KMS-11 (cell line): ENCODE data around the gene MAP3K21.
A peak's percentile ranks its signal among the peaks of the same experiment; 100 is the strongest.

Source experiments
- H2AFZ ChIP-seq: fragments of 200-600 bp; sonication (generic); 2 replicates; pipeline ENCODE4 v1.6.1; 2016; ENCODE audit warnings: antibody characterized with exemption, mixed run types, low read depth
- H3K27ac ChIP-seq: fragments of 200-600 bp; sonication (generic); 2 replicates; pipeline ENCODE4 v1.6.1; 2016; ENCODE audit warnings: mild to moderate bottlenecking, mixed run types
- H3K27me3 ChIP-seq: fragments of 200-600 bp; sonication (generic); 2 replicates; pipeline ENCODE4 v1.6.1; 2017; ENCODE audit warnings: mild to moderate bottlenecking, low read depth, mixed run types, moderate library complexity; ENCODE audit not compliant: insufficient read depth
- H3K36me3 ChIP-seq: fragments of 200-600 bp; sonication (generic); 2 replicates; pipeline ENCODE4 v1.6.1; 2017; ENCODE audit warnings: mild to moderate bottlenecking, mixed run types; ENCODE audit not compliant: insufficient read depth
- H3K4me1 ChIP-seq: fragments of 200-600 bp; sonication (generic); 2 replicates; pipeline ENCODE4 v1.6.1; 2016; ENCODE audit warnings: mild to moderate bottlenecking, low read depth, mixed run types; ENCODE audit not compliant: poor library complexity, severe bottlenecking
- H3K4me2 ChIP-seq: fragments of 200-600 bp; sonication (generic); 2 replicates; pipeline ENCODE4 v1.7.0; 2016; ENCODE audit warnings: mild to moderate bottlenecking, mixed run types
- H3K4me3 ChIP-seq: fragments of 200-600 bp; sonication (generic); IDR thresholded peaks from 2 replicates; pipeline ENCODE4 v1.6.1; 2017; ENCODE audit warnings: low read depth, low read length, mixed read lengths; ENCODE audit not compliant: insufficient read depth
- H3K79me2 ChIP-seq: fragments of 200-600 bp; sonication (generic); 2 replicates; pipeline ENCODE4 v1.6.1; 2016; ENCODE audit warnings: low read depth, mixed run types; ENCODE audit not compliant: insufficient read depth
- H3K9ac ChIP-seq: fragments of 200-600 bp; sonication (generic); 2 replicates; pipeline ENCODE4 v1.6.1; 2016; ENCODE audit warnings: mild to moderate bottlenecking, mixed run types
- H4K20me1 ChIP-seq: fragments of 200-600 bp; sonication (generic); 2 replicates; pipeline ENCODE4 v1.6.1; 2016; ENCODE audit warnings: mild to moderate bottlenecking, mixed run types; ENCODE audit not compliant: insufficient read depth
- TF ChIP-seq, protein P1 (sequence below): fragments of 200-600 bp; sonication (generic); conservative IDR thresholded peaks from 2 replicates; pipeline ENCODE4 v1.6.1; 2017; ENCODE audit warnings: low read depth, mild to moderate bottlenecking, antibody characterized with exemption, low read length, moderate library complexity, mixed read lengths

Gene MAP3K21

DNA sequence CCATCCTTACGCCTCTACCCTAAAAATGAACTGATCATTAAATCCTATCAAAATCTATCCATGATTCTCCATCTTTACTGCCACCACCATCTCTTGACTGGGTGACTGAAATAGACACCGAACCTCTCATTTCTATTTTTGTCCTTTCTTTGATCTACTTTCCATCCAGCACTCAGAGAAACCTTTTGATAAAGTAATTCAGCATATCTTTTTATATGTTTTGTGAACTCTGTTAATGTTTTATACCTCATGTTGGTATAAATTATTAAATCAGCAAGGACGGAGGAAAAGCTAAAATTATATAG is 45.0 kb upstream of the MAP3K21 start:
- H3K4me3 ChIP-seq = no peak overlapping the region
- H3K36me3 ChIP-seq = no peaks in the 10 kb centered on the region
- H4K20me1 ChIP-seq = no peaks in the 10 kb centered on the region
- H3K4me1 ChIP-seq = peaks cover 35% of the 10 kb centered on the region
- no peak overlapping the region for H3K27ac ChIP-seq
- H2AFZ ChIP-seq = no peak overlapping the region
- TF ChIP-seq, protein P1, sequence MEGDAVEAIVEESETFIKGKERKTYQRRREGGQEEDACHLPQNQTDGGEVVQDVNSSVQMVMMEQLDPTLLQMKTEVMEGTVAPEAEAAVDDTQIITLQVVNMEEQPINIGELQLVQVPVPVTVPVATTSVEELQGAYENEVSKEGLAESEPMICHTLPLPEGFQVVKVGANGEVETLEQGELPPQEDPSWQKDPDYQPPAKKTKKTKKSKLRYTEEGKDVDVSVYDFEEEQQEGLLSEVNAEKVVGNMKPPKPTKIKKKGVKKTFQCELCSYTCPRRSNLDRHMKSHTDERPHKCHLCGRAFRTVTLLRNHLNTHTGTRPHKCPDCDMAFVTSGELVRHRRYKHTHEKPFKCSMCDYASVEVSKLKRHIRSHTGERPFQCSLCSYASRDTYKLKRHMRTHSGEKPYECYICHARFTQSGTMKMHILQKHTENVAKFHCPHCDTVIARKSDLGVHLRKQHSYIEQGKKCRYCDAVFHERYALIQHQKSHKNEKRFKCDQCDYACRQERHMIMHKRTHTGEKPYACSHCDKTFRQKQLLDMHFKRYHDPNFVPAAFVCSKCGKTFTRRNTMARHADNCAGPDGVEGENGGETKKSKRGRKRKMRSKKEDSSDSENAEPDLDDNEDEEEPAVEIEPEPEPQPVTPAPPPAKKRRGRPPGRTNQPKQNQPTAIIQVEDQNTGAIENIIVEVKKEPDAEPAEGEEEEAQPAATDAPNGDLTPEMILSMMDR = no peak
- peaks cover 9% of the 10 kb centered on the region; the same call in 1 of the 2 replicates for H3K27me3 ChIP-seq
- no peak overlapping the region for H3K9ac ChIP-seq
- no peaks in the 10 kb centered on the region for H3K79me2 ChIP-seq
- peak overlapping the region; percentile 38 for H3K4me2 ChIP-seq

DNA sequence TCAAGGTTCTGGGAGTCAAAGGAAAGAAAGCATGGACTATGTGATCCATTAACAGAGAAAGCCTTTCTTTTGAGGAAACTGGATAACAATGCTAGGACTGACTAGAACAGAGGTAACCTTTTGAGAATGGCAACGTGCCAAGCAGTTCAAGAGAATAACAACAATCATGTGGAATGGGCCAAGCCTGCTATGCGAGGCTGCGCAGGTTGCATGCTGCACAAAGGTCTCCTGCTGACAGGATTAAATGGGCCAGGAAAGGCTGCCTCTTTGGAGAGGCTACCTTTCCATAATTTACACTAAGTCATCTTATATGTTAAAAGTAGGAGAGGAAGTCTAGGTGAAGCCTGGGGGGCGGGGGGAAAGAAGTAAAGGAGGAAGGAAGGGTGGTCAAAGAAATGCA is 37.8 kb upstream of the MAP3K21 start:
- Histone ChIP-seq H3K27me3 (no peaks in the 10 kb centered on the region), H3K4me3 (no peak overlapping the region), H3K4me1 (peaks cover 4% of the 10 kb centered on the region), H4K20me1 (no peaks in the 10 kb centered on the region), H3K4me2 (no peak overlapping the region), H3K9ac (no peak overlapping the region), H3K36me3 (no peaks in the 10 kb centered on the region), H3K27ac (no peak overlapping the region), H3K79me2 (no peaks in the 10 kb centered on the region), H2AFZ (no peak overlapping the region)
- TF ChIP-seq, protein P1 = no peak

DNA sequence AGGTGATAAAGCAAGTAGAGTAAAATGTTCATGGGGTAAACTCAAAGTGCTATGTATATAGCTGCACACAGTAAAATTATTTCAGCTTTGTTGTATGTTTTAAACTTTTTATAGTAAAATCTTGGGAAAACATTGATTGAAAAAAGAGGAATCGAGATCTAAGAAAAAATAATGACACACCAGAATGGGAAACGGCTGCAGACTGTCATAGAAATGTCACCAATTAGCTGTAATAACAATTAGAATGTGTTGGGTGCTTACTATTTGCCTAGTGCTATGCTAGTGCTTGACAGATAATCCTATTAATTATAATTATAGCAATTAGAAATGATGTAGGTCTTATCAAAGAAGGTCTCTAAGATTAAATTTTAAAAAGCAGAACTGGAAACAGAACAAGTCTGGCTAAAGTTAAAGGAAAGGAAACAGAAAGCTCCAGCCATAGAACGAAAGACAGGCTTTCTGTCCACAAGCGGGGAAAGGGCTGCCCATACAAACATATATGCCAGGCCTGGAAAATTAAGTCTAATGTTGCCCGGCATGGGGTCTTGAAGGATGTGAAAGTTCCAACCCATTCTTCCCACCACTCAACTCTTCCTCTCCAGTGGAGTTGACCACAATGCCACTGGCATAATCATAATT is 37.0 kb upstream of the MAP3K21 start:
- H3K4me3 ChIP-seq = no peak overlapping the region
- no peak overlapping the region for H3K9ac ChIP-seq
- peaks cover 6% of the 10 kb centered on the region for H3K4me1 ChIP-seq
- H3K79me2 ChIP-seq = no peaks in the 10 kb centered on the region
- no peaks in the 10 kb centered on the region for H4K20me1 ChIP-seq
- H3K4me2 ChIP-seq = no peak overlapping the region
- H3K36me3 ChIP-seq = no peaks in the 10 kb centered on the region
- TF ChIP-seq, protein P1 = no peak
- no peak overlapping the region for H3K27ac ChIP-seq
- no peaks in the 10 kb centered on the region for H3K27me3 ChIP-seq
- H2AFZ ChIP-seq = no peak overlapping the region

DNA sequence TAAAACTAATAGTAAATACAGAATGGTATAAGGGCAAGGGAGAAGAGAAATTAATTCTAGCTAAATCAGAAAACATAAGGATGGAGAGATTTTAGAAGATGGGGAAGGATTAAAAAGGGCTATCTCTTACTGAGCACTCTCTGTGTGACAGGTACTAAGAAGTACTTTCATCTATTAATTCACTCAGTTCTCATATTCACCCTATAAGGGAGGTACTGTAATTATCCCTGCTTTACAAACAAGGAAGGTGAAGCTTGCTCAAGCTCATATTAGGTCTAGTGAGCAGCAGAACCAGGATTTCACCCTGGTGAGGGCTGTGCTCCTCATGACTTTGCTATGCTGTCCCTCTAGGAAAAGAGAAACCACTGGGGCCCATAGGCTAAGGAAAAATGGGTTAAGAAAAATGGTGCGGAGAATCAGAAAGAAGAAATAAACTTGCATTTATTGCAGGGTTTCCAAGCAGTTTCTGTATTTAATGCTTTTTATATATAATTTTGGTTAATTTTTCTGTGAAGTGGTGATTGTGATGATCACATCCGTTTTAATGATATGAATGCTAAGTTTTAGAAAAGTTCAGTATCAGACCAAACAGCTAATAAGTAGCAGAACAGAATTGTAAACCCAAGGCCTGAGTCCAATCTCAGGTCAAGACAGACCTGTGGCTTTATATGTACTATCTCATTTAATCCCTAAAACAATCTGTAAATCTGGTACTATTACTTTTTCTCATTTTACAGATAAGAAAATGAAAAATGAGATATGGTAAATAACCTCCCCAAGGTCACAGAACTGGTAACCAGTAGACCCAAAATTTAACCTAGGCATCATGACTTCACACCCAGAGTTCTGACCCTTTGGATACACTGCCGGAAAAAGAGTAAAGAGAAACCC is 33.7 kb upstream of the MAP3K21 start:
- H2AFZ ChIP-seq = no peak overlapping the region
- H4K20me1 ChIP-seq = no peaks in the 10 kb centered on the region
- H3K4me2 ChIP-seq = no peak overlapping the region
- peaks cover 13% of the 10 kb centered on the region for H3K4me1 ChIP-seq
- no peaks in the 10 kb centered on the region for H3K36me3 ChIP-seq
- TF ChIP-seq, protein P1 = no peak
- H3K27me3 ChIP-seq = no peaks in the 10 kb centered on the region
- no peak overlapping the region for H3K4me3 ChIP-seq
- H3K9ac ChIP-seq = no peak overlapping the region
- H3K27ac ChIP-seq = no peak overlapping the region
- H3K79me2 ChIP-seq = no peaks in the 10 kb centered on the region
